D341Med (cell line): ENCODE data around the gene PRR22.
A peak's percentile ranks its signal among the peaks of the same experiment; 100 is the strongest.
"Not testable (repeated sequence)": the region's sequence is repeated elsewhere in the genome, so short reads cannot be mapped to it uniquely, and the experiment has no call there.

ENCODE experiments used
- DNase-seq: peaks from one replicate; pipeline ENCODE4 v3.0.0; 2012; ENCODE audit warnings: low spot score

Gene PRR22

DNA sequence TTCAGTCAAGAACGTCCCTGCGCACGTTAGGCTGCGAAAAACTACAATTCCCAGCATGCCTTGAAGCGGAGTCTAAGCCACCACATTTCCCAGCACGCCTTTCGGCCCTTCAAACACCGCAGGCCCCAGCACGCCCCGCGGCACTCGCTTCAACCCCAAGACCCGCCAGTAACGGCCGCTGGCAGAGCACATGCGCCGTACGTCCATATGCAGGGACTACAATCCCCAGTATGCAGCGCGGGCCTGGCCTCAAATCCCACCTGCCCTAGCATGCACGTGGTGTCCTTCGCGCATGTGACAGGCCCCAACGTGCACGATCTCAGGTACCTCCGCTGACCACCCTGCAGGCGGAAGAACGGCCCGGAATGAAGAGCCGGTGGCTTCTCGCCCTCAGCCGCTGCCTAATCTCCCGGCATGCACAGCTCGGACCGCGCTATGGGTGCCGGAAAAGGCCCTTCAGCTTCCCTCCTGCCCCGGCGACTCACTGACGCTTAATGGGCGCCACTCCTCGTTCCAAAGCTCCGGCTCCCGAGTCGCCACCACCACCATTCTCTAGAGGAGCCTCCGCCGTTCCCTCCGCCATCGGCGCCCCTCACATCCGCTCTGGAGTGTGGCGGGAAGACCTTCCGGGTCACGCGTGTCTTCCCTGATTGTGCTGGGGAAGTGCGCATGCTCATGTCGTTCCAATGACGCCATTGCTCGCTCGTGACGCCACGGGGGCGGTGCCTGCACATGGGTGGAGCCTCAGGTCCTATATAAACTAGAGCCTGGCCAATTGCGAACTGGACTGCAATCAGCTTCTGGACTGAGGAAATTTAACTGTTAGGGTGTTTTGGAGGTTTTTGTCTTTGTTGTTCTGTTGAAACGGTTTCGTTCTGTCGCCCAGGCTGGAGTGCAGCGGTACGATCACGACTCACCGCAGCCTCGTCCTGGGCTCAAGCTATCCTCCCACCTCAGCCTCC lies 6.3 kb upstream of the PRR22 start, which contains the start of gene DUS3L:
TSS of gene DUS3L (minus strand) at position 605 of the 962 bp plus-strand sequence. CDS start at position 583, 22 bp downstream.
- DNase-seq: peak; percentile 97

DNA sequence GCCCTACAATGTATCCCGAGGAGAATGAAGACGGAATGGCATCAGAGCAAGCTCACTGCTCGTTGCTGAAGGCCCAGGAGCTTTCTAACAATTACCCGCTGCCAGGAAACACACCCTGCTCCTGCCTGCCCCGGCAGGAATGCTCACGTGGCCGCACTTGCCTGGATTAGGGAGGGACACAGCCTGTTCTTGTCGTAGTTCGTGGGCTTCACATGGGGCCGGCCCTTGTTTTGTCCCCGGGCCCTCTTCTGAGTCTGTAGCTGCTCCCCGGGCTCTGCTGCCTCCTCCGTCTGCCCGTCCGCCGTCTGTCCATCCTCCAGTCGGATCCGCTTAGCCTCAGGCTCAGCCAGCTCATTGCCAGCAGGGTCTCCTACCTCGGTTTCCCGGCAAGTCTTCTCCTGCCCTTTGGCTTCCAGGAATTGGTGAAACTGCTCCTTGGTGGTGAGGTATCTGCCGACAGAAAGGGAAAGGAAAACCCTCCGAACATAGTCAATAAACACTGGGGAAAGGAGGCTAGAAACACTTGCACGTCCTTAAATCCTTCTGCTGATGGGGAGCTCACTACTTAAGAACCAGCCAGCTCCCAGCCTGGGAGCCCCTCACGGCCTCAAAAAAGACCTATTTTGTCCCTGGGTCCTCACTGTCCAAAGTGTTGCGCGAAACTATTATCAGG lies 5.5 kb upstream of the PRR22 start:
- DNase-seq: no peak

DNA sequence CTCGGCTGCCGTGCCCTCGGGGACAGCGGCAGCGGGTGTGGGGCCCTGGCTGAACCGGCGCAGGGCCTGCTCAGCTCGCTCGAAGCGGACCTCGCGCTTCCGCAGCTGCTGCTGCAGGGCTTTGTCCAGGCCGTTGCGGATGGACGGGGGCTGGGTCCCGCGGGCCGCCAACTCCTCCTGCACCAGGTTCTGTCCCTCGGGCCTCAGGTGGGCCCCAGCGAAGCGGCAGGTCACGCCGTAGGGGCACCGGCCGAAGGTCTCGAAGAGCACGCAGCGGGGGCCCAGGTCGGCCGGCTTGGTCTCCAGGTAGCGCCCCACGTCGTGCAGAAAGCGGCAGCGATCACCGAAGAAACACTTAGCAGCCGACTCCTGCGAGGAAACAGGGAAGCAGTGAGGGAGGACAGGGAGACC lies 4.8 kb upstream of the PRR22 start:
- DNase-seq: no peak

DNA sequence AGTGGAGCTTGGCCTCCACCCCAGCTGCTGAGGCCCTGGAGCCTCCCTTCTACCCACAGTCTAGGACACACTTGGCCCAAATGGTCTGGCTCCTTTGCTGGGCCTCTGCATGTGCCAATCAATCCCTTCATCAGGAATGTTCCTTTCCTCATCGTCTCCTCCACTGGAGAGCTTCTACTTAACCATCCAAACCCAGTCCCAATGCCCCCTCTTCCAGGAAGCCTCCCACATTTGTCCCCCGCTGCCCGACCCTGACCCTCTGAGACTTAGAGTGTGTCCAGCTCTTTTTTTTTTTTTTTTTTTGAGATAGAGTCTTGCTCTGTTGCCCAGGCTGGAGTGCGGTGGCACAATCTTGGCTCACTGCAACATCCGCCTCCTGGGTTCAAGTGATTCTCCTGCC lies 3.9 kb upstream of the PRR22 start:
- DNase-seq: no peak

DNA sequence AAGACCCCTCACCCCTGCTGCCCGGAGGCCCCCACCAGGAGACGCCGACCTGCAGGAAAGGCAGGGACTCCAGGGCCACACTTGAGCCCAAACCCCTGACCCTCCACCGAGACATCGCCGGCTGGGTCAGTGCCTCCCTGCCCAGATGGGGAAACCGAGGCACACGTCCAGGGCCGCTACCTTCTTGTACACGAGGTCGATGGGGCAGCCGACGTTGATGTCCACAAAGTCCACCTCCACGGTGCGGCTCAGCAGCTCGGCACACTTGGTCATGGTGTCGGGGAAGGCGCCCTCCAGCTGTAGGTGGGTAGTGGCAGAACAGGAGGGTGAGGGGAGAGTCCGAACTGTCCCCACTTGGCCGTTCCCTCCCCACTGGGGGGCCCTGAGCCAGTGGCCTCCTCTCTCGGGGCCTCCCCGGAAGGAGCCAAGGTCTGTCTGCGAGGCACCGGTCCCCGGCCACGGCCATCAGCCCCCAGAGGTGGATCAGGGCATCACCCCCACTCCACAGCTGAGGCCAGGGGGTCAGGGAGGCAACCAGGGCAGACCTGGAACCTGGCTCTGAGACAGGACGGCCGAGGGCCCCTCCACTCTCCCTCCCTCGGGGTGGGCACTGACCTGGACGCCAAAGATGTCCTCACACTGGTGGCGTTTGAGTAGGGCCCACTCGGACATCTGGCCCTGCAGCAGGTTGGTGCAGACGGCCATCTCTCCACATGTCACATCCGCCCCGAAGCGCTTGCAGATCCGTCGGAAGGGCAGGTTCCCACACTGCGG lies 3.0 kb upstream of the PRR22 start:
- DNase-seq: no peak

DNA sequence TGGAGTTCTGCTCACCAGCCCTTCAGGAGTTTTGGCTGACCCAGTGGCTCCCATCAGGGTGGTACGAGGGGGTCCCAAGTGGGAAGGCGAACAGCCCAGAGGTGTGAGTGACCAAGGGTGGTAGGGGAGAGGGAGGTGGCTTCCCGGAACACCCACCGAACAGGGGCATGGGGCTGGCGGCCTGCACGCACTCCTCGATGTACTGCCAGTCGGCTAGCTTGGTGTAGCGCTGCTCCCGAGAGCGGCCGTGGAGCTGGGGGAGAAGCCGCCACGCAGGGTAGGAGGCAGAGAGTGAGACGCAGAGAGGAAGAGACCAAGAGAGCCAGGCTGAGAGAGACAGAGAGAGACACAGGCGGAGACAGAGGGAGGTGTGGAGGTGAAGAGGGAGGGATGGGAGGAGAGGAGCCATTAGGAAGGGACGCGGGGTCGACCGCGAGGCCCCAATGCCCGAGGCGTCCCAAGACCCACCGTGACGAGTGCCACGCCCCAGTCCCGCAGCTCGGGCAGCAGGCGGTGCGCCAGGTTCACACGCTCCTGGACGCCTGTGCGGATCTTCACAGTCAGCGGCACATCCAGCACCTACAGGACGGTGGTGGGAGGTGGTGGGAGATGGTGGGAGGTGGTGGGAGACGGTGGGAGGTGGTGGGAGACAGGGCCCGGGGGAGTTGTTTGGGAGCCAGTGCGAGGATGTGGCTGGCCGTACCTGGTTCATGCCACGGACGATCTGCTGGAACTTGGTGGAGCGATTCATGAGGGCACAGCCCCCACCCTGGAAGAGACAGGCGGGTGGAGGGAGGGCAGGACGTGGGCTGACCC lies 2.3 kb upstream of the PRR22 start:
- DNase-seq: no peak

DNA sequence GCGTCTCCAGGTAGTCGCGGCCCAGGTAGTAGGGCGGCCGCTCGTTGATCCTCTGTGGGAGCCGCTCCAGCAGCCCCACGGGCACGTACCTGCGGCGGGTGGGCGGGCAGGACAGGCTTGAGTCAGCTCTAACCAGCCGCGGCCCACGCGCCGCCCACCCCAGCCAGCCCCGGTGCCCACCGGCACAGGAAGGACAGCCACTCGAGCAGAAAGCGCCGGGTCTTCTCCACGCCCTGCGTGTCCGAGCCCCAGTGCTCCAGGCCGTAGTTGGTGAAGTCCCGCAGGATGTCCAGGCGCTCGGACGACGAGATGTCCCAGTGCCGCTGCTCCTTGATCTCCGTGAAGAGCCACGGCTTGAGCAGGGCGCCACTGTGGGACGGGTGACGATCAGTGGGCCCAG lies 877 bp upstream of the PRR22 start:
- no peak for DNase-seq

DNA sequence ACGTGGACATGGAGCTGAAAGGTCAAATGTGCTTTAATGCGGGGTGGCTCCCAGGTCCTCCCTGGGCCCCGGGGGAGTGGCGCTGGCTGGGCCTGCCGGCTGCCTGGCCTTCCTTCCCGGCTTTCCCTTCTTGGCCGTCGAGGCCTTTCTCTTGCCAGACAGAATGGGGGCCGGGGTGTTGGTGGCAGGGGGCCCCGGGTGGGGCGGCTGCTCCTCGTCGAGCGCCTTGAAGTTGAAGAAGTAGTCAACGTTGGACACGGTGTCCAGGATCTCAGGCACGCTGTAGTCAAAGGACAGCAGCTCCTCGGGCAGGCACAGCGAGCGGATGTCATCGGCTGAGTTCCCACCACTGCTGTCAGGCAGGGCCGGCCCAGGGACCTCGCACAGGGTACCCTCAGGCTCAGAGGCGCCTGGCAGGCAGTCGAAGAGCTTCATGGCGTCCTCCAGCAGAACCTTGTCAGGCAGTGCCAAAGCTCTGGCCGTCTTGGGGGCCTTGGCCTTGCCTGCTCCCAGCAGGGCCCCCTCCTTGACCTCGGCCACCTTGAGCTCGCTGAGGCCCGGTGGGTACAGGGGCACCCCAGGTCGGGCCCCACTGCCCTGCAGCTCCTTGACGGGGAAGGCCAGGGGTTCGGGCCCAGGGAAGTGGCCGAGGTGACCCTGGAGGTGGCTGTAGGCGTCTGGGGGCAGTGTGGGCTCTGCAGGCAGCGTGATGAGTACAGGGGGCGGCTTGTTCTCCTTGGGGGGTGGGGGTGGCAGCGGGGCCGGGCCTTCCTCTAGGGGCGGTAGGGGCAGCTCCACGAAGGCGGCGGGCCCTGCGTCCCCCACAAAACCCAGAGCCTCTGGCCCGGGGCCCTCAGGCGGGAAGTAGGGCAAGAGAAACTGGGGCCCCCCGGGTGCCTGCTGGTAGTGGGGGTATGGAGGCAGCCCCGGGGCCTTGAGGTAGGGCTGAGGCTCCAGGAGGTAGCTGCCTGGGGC lies 1.3 kb downstream of the PRR22 start:
- DNase-seq: no peak

DNA sequence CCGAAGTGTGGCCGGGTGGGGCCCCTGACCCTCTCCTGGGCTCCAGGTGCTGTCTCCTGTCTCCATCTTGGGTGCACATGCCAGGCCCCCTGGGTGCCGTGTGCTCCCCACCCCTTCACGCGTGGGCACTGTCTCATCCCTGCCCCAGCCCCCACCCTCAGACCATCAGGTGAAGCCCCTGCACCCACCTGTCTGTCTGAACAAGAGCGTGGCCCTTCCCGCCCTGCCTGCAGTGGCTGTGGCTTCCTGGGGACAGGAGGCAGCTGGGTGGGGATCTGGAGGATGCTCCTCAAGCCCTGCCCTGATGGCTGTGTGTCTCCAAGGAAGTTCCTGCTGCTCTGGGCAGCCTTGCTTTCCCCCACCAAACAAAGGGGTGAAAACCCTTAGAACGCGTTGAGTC lies 2.2 kb downstream of the PRR22 start:
- DNase-seq: no peak

DNA sequence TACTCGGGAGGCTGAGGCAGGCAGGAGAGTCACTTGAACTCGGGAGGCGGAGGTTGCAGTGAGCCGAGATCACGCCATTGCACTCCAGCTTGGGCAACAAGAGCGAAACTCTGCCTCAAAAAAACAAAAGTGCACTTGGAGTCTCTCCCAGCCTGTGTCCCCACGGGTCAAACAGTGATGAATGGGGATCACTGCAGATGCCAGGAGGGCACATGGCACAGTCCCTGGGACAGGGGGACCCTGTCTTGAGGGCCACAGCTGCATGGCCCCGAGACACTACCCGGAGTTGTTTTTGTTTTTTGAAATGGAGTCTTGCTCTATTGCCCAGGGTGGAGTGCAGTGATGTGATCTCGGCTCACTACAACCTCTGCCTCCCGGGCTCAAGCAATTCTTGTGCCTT lies 3.6 kb downstream of the PRR22 start:
- not testable (repeated sequence) for DNase-seq

DNA sequence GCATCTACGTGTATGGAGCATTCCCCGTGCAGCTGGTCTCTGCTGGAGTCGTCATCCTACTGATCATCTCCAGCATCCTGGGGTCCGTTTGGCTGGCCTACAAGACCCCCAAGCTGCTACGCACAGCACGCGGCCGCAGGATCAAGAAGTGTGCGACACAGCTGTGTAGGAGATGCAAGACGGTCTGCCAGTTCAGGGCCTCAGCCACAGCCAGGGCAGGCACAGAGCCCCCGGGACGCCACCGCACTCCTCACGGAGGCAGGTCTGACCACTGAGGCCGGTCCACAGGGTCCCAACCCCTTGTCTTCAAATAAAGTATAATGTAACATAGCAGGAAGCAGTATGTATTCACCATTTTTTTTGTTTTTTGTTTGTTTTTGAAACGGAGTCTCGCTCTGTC lies 6.1 kb downstream of the PRR22 start:
- DNase-seq: no peak

DNA sequence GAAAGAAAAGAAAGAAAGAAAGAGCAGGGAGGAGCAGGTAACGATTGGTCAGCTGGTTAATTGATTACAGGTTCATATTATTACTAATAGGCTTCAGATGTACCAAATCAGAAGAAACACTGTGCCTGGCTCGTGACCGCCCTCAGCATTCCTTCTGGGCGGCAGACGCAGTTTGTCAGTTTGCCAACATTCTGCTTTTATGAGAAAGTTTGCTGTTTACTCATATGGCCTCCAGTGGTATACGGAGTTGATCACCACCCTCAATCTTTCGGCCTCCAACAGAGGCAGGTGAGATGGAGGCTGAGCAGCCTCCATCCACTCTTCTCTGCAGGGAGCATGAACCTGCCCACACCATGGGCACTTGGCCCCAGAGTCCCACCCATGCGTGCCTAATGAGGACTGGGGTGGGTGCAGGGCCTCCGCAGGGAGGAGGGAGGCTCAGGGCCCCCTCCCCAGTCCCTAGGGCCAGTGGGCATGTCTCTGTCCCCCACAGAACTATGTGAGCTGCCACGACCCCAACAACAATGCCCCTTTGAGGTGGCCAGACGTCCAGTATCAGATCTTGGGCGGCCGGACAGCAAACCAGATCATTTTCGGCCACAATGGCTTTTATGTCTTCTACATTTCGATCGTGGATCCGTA lies 8.8 kb downstream of the PRR22 start:
- DNase-seq: no peak

DNA sequence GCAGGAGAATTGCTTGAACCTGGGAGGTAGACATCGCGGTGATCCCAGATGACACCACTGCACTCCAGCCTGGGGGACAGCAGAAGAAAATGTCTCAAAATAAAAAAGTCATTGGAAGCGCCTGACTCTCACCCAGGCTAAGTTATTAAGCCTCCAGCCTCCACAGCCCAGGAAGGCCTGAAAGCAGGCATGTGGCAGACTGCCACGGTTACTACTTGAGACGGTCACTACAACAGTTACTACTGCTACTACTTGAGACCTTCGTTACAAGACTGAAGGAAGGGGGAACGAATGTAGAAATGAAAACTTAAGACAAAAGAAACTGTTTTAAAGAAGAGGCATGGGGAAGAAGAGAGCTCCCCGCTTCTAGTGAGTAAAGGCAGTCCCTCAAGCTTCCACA lies 9.6 kb downstream of the PRR22 start:
- DNase-seq: no peak

DNA sequence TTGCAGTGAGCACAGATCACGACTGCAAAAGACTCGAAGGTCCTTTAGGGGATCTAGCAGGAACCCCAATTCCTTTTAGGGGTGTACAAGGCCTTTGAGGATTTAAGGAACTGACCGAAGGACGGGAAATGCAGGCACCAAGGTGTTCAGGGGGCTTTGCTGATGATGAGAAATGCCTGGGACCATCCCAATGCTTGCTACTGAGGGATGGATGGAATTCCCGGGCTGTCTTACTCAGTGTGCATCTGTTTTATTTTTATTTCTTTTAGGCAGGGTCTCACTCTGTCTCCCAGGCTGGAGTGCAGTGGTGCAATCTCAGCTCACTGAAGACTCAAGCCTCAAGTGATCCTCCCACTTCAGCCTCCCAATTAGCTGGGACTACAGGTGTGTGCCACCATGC lies 11.3 kb downstream of the PRR22 start:
- no peak for DNase-seq

DNA sequence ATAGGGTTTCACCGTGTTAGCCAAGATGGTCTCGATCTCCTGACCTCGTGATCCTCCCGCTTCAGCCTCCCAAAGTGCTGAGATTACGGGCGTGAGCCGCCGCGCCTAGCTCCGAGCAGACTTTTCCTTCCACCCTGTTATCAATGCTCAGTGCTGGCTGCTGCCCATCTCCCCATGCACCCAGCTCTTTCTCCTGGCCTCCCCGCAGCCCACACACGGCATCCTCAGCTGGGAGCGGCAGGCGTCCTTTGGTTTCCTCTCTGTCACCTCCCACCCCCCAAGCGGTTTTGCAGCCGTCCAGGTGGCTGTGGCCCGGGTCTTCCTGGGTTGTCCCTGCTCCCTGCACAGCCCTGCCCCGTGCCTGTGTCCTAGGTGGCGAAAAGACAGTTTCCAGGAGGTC lies 12.1 kb downstream of the PRR22 start:
- DNase-seq: no peak

DNA sequence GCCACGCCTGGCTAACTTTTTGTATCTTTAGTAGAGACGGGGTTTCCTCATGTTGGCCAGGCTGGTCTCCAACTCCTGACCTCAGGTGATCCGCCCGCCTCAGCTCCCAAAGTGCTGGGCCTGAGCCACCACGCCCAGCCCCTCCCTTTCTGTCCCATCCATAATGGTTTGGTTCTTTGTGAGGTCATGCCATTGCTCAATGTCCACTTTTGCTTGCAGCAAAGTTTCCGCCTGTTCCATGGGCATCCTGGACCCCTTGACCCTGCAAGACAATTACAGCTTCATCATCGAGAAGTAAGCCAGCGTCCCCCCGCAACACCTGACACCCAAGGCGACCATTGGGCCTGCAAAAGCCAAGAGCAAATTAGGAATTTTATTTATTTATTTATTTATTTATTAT lies 16.6 kb downstream of the PRR22 start:
- DNase-seq: no peak

DNA sequence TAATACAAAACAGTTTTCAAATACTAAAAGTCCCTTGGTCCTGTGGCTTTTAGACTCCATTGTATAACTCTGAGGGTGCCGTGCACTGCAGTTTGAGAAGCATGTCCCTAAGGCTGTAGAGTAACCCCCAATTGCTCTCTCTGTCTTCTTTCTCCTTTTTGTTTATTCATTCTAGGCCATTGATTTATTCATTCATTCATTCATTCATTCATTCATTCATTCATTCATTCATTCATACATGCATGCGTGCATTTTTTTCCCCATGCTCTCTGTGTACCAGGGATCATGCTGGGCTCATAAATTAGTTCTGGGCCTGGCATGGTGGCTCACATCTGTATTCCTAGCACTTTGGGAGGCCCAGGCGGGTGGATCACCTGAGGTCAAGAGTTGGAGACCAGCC lies 19.3 kb downstream of the PRR22 start:
- DNase-seq: no peak

DNA sequence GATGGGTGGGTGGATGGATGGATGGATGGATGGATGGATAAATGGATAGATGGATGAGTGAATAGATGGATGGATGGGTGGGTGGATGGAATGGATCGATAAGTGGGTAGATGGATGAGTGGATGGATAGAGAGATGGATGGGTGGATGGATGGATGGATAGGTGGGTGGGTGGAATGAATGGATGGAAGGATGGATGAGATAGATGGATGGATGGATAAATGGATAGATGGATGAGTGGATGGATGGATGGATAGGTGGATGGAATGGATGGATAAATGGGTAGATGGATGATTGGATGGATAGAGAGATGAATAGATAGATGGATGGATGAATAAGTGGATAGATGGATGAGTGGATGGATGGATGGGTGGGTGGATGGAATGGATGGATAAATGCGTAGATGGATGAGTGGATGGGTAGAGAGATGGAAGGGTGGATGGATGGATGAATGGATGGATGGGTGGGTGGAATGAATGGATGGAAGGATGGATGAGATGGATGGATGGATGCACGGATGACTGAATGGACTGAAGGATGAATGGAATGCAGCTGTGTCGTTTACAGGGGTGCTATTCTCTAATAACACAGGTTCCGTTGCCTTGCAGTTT lies 21.8 kb downstream of the PRR22 start:
- no peak for DNase-seq

DNA sequence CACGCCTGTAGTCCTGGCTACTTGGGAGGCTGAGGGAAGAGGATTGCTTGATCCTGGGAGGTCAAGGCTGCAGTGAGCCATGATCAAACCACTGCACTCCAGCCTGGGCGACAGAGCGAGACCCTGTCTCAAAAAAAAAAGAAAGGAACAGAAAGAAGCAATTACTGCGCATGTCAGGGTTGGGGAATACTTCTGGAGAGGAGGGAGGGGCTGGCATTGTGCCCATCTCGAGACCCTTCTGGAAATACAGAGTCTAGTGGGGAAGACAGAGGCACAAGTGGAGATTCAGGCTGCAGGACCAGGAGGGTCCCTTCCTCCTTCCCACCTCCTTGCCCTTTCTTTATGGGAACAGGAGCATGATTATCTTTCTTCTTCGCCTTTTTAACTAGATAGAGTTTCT lies 30.8 kb downstream of the PRR22 start:
- DNase-seq: no peak

DNA sequence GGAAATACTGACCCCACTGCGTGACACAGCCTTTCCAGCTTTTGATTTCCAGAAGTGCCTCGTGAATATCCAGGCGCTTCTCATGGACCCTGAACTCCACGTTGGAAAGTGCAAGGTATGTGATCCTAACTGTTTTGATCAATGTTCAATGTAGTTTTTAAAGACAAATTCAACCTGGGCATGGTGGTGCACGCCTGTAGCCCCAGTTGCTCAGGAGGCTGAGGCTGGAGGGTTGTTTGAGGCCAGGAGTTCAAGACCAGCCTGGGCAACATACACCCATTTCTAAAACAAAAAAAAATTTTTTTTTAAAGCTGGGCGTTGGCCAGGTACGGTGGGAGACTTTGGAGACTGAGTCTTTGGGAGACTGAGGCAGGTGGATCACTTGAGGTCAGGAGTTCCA lies 32.8 kb downstream of the PRR22 start:
- DNase-seq: no peak
